ENCODE results near the gene U2AF2.

DNA sequence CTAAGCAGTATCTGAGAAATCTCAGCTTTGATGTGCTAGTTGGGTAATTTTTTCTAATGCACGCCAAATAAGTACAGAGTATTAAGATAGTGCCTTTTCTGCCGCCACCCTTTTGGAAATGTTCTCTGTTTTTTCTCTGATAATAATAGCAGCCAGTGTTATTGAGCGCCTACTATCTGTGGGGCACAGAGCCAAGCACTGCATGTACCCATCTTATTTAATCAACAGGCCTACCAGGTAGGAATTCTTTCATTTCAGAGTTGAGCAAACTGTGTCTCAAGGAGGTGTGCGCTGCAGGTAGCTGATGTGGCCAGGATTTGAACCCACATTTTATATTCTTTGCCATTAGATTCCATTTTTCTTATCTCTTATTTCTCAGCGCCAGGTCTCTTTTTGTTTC, 21.5 kb downstream of the U2AF2 start:
- TF ChIP-seq, protein P1, sequence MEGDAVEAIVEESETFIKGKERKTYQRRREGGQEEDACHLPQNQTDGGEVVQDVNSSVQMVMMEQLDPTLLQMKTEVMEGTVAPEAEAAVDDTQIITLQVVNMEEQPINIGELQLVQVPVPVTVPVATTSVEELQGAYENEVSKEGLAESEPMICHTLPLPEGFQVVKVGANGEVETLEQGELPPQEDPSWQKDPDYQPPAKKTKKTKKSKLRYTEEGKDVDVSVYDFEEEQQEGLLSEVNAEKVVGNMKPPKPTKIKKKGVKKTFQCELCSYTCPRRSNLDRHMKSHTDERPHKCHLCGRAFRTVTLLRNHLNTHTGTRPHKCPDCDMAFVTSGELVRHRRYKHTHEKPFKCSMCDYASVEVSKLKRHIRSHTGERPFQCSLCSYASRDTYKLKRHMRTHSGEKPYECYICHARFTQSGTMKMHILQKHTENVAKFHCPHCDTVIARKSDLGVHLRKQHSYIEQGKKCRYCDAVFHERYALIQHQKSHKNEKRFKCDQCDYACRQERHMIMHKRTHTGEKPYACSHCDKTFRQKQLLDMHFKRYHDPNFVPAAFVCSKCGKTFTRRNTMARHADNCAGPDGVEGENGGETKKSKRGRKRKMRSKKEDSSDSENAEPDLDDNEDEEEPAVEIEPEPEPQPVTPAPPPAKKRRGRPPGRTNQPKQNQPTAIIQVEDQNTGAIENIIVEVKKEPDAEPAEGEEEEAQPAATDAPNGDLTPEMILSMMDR (IDR thresholded peaks at IDR 0.05), result no peak
- no peak for TF ChIP-seq POLR2A (IDR thresholded peaks at IDR 0.05)
- no peak for TF ChIP-seq POLR2AphosphoS5 (IDR thresholded peaks at IDR 0.05; ENCODE audit: insufficient read depth in 1 of 2, low read depth in 1 of 2)

All from vagina (tissue), 2 donors.